GM21390 (cell line): ENCODE data around the gene CDKL4.
"Not testable (repeated sequence)": the region's sequence is repeated elsewhere in the genome, so short reads cannot be mapped to it uniquely, and the experiment has no call there.

Source experiments
- ATAC-seq: cut with Tn5 transposase; IDR thresholded peaks from one replicate; pipeline ENCODE4 v1.9.1; 2021; ENCODE audit not compliant: unreplicated experiment

The CDKL4 gene

GRCh38 chr2:39234754-39235153 is 9.0 kb downstream of the CDKL4 start:
- no peak for ATAC-seq

GRCh38 chr2:39232141-39232540 is 11.6 kb downstream of the CDKL4 start:
- ATAC-seq = no peak

GRCh38 chr2:39228413-39229209 is 15.2 kb downstream of the CDKL4 start:
- no peak for ATAC-seq

GRCh38 chr2:39227628-39228412 is 15.9 kb downstream of the CDKL4 start:
- peak; percentile 80 for ATAC-seq

- ATAC-seq = no peak
Measured at GRCh38 chr2:39225567-39225966, 18.2 kb downstream of the CDKL4 start.

- no peak for ATAC-seq
Measured at GRCh38 chr2:39223909-39224308, 19.9 kb downstream of the CDKL4 start.

GRCh38 chr2:39221459-39221858 is 22.3 kb downstream of the CDKL4 start:
- no peak for ATAC-seq

GRCh38 chr2:39220136-39220535 is 23.6 kb downstream of the CDKL4 start:
- no peak for ATAC-seq

- no peak for ATAC-seq
Measured at GRCh38 chr2:39218391-39218790, 25.4 kb downstream of the CDKL4 start.

GRCh38 chr2:39217192-39217550 is 26.6 kb downstream of the CDKL4 start:
- no peak for ATAC-seq

GRCh38 chr2:39216346-39217191 is 27.2 kb downstream of the CDKL4 start:
- no peak for ATAC-seq

- ATAC-seq = no peak
Measured at GRCh38 chr2:39215545-39215944, 28.2 kb downstream of the CDKL4 start.

GRCh38 chr2:39213015-39213414 is 30.8 kb downstream of the CDKL4 start:
- no peak for ATAC-seq

- no peak for ATAC-seq
Measured at GRCh38 chr2:39210846-39211245, 32.9 kb downstream of the CDKL4 start.

GRCh38 chr2:39203382-39203781 is 40.4 kb downstream of the CDKL4 start:
- no peak for ATAC-seq

- no peak for ATAC-seq
Measured at GRCh38 chr2:39202639-39203369, 41.0 kb downstream of the CDKL4 start.

- ATAC-seq = not testable (repeated sequence)
Measured at GRCh38 chr2:39197003-39197402, 46.8 kb downstream of the CDKL4 start.

GRCh38 chr2:39194686-39195085 is 49.1 kb downstream of the CDKL4 start:
- no peak for ATAC-seq

GRCh38 chr2:39188960-39189494 is 54.7 kb downstream of the CDKL4 start:
- ATAC-seq = no peak

GRCh38 chr2:39183673-39184072 is 60.1 kb downstream of the CDKL4 start:
- no peak for ATAC-seq
